ENCODE measurements around the gene CDX2.

Gene CDX2

DNA sequence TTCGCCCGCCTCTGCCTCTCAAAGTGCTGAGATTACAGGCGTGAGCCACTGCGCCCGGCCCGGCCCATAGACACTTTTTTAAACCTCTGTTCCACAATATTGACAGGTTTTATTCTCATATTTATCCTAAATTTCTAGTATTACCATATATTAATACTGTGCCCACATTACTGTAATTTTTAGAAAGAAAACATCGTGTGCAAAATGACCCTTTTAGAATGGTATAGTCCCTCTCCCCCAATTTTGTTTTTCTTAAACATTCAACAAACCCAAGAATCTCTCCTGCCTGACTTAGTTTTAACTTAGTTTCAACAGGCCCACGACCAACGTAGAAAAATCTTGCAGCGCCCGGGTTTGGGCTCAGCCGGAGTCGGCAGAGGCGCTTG lies 9.1 kb downstream of the CDX2 start:
- H3K4me3 ChIP-seq (ENCODE audit: low read depth, low read length) = no peak overlapping the region
- TF ChIP-seq, protein P1, sequence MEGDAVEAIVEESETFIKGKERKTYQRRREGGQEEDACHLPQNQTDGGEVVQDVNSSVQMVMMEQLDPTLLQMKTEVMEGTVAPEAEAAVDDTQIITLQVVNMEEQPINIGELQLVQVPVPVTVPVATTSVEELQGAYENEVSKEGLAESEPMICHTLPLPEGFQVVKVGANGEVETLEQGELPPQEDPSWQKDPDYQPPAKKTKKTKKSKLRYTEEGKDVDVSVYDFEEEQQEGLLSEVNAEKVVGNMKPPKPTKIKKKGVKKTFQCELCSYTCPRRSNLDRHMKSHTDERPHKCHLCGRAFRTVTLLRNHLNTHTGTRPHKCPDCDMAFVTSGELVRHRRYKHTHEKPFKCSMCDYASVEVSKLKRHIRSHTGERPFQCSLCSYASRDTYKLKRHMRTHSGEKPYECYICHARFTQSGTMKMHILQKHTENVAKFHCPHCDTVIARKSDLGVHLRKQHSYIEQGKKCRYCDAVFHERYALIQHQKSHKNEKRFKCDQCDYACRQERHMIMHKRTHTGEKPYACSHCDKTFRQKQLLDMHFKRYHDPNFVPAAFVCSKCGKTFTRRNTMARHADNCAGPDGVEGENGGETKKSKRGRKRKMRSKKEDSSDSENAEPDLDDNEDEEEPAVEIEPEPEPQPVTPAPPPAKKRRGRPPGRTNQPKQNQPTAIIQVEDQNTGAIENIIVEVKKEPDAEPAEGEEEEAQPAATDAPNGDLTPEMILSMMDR (IDR thresholded peaks at IDR 0.05; ENCODE audit: borderline replicate concordance, insufficient read depth, low read depth, low read length) = no peak

DNA sequence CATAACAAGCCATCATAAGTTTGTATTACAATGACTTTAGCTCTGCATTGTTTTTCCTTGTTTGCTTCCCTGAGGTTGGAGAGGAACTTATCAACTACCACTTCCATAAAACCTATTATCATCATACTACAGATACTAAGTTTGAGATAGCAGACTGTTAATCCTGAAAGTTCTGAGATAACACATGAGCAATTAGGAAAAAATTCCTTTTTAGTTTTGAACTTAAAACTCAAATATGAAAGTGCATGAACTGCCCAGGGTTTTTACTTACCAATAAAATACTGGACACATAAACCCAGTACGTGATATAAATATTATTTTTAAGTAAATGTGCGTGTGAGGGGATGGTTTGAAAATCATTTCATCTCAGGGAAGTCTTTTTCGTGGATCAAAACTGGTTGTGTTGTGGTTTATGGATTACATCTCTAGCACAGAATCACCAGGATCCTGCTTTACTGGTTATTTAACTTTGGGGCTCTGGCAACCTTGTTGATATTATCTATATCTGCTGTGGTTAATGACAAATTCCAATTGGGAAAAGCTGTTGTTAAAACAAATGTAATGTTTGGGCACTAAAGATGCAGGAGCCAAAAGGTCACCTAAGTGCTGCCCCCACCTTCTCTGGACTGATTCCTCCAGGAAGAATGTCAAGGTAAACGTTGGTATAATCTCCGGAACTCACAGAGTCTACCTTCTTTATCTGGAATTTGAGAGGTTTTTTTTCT lies 12.4 kb downstream of the CDX2 start:
- H3K4me3 ChIP-seq (ENCODE audit: low read depth, low read length) = no peak overlapping the region
- TF ChIP-seq, protein P1 (IDR thresholded peaks at IDR 0.05; ENCODE audit: borderline replicate concordance, insufficient read depth, low read depth, low read length) = no peak

DNA sequence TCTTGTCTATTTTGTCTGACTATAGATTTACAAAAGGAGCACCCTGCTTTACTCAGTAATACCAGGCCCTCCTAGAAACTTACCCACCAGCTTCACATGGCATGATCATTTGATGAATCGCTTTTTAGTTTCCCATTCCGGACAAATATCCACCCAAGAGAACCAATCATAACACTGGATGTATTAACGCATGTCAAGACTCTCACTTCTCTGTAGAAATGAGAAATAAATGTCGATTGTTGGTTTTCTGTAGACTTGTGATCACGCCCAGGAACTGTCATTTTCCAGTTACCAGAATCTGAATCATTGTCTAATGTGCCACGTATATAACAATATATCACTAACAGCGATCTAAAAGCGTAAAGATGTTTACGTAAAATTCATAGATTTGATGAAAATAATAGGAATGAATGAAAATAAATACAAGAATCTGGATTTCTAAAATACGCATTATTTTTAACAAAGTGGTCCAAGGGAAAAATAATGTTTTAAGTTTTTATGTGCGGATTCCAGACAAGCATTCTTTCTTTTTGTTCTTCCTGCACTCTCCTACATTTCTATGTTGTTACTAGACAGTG lies 14.0 kb downstream of the CDX2 start:
- TF ChIP-seq, protein P1 (IDR thresholded peaks at IDR 0.05; ENCODE audit: borderline replicate concordance, insufficient read depth, low read depth, low read length) = no peak
- H3K4me3 ChIP-seq (ENCODE audit: low read depth, low read length) = no peak overlapping the region

DNA sequence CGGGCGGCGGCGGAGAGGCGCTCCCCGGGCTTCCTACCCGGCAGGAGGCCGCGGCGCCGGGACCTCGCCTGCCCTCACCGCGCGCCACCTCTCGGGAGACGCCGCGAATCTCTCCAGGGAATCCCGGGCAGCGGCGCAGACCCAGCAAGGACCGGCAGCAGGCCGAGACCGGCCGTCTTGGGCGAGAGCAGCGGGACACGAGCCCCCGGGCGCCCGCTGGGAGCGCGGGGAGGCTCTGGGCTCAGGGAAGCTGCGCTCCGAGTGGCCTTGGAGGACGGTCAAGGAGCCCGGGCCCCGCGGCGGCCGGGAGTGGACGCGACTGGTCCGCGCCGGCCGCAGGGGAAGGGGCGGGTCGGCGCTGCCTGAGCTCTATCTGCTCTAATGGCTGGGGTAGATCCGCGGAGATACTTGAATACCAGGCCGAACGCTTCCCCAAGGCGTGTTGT lies 14.7 kb downstream of the CDX2 start:
- TF ChIP-seq, protein P1 (IDR thresholded peaks at IDR 0.05; ENCODE audit: borderline replicate concordance, insufficient read depth, low read depth, low read length) = no peak
- H3K4me3 ChIP-seq (ENCODE audit: low read depth, low read length) = peak overlapping the region; percentile 45

DNA sequence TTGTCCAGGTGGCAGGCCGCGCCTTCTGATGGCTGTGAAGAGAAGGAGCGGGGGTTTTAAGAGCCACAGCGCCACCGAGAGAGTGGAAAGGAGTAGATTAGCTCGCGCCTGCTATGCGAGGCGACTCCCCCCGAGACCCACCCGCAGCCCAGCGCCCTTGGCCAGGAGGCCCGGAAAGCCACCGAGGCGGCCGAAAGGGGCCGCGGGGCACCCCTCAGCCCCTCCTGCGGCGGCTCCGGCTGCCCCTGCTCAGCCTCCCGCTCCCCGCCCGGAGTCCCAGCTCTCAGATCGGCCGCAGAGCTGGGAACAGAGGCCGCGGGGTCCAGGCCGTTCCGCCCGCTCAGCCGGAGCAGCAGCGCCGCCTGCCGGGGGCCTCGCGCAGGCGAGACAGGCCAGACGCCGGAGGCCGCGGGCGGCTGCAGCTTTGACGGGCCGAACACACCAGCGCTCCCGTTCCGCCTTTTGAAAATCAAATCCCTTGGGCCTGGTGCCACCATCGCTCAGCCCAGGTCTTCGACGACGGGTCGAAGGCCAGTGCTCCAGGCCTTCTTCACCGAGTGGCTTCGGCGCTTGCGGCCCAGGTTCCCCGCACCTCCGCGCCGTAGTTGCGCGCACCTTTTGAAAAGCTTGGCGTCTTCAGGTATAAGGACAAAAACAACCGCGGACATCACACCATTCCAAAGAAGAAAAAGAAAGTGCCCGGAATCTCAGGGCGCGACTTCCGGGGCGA lies 15.3 kb downstream of the CDX2 start:
- TF ChIP-seq, protein P1 (IDR thresholded peaks at IDR 0.05; ENCODE audit: borderline replicate concordance, insufficient read depth, low read depth, low read length) = peak; percentile 99
- peak overlapping the region; percentile 45 for H3K4me3 ChIP-seq (ENCODE audit: low read depth, low read length)

DNA sequence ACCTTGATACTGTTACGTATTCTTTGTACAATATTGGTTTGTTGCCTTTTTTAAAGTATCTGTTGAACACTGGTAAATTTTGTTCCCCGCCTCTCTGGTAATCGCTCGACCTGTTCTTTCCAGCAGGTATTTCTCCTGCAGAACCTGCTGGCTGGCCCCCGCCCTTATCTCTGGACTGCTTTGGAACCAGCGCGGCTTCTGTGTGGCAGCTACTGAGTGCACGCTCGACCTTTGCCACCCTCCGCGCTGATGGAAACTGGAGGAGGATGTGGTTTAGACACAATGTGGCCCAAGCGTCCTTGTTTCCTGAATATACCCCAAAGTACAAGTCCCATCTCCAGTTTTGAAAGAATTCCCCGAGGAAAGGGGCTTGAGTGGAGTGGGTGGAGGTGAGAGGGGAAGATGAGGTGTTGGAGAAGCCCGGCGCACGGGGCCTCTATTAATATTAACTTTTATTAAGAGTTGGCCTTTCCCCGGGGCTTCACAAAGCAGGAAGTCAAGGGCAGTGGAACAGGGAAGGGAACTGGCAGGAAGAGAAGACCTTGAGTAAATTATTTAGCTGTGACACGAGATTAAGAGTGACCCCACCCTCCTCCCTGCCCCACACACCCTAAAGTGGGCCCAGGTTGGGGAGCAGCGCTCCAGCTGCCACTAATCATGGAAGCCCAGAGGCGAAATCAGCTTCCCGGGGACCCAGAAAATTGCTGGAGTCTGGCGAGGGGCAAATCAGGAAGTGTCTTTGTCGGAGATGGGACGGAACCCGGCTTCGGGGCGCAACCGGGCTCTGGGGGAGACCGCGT lies 16.0 kb downstream of the CDX2 start:
- peak overlapping the region; percentile 32 for H3K4me3 ChIP-seq (ENCODE audit: low read depth, low read length)
- TF ChIP-seq, protein P1 (IDR thresholded peaks at IDR 0.05; ENCODE audit: borderline replicate concordance, insufficient read depth, low read depth, low read length) = no peak
